Measurements from ENCODE around the gene TBC1D8.

DNA sequence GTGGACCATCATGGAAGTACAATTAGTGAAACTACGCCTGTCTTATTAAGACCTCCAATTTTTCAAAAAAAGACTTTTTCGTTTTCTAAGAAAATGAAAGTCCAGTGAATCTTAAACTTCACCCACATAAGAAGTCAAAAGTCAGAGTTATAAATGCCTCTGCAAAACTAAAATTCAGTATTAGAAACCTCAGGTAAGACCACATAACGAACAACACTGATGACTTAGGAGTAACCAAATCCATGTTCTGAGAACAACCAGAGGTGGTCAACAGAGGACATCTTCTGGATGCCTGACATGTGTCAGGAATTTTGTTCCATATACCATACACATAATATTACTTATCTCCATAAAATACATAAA, 86.7 kb downstream of the TBC1D8 start:
- TF ChIP-seq POLR2A (IDR thresholded peaks at IDR 0.05): no peak
- TF ChIP-seq, protein P1, sequence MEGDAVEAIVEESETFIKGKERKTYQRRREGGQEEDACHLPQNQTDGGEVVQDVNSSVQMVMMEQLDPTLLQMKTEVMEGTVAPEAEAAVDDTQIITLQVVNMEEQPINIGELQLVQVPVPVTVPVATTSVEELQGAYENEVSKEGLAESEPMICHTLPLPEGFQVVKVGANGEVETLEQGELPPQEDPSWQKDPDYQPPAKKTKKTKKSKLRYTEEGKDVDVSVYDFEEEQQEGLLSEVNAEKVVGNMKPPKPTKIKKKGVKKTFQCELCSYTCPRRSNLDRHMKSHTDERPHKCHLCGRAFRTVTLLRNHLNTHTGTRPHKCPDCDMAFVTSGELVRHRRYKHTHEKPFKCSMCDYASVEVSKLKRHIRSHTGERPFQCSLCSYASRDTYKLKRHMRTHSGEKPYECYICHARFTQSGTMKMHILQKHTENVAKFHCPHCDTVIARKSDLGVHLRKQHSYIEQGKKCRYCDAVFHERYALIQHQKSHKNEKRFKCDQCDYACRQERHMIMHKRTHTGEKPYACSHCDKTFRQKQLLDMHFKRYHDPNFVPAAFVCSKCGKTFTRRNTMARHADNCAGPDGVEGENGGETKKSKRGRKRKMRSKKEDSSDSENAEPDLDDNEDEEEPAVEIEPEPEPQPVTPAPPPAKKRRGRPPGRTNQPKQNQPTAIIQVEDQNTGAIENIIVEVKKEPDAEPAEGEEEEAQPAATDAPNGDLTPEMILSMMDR (IDR thresholded peaks at IDR 0.05): no peak
